Stimulated activated CD8-positive, alpha-beta memory T cell treated with anti-CD3 and anti-CD28 coated beads, Interleukin-7, amount 100 ng/mL, for 48 hours (primary cell): Measurements from ENCODE around the gene SPHK2.
A peak's percentile ranks its signal among the peaks of the same experiment; 100 is the strongest.

ENCODE experiments used
- DNase-seq, 2 donors: peaks; one replicate each; pipeline ENCODE4 v3.0.0-alpha.2; 2020; ENCODE audit warnings: low read depth in 1 of 2; ENCODE audit errors: extremely low read depth in 1 of 2

The SPHK2 gene

GRCh38 chr19:48635966-48636858, 16.9 kb downstream of the SPHK2 start:
- no peak for DNase-seq

- no peak for DNase-seq
Measured at GRCh38 chr19:48636859-48637448, 17.6 kb downstream of the SPHK2 start, which contains the start of gene DBP. Gene DBP (minus strand): TSS chr19:48637379. CDS start chr19:48636994, 385 bp downstream.

- DNase-seq = peak; percentile 97 to 99
Measured at GRCh38 chr19:48637449-48637947, 18.2 kb downstream of the SPHK2 start.

- DNase-seq = peak in 1 of 2 donors; percentile 65
Measured at GRCh38 chr19:48637948-48638830, 18.9 kb downstream of the SPHK2 start.

- no peak for DNase-seq
Measured at GRCh38 chr19:48638831-48639381, 19.6 kb downstream of the SPHK2 start.

GRCh38 chr19:48639483-48640375, 20.4 kb downstream of the SPHK2 start:
- no peak for DNase-seq

GRCh38 chr19:48641850-48642249, 22.5 kb downstream of the SPHK2 start:
- DNase-seq = no peak

- no peak for DNase-seq
Measured at GRCh38 chr19:48642862-48643261, 23.6 kb downstream of the SPHK2 start.

GRCh38 chr19:48644355-48644754, 25.0 kb downstream of the SPHK2 start:
- no peak for DNase-seq

- peak in 1 of 2 donors; percentile 66 for DNase-seq
Measured at GRCh38 chr19:48644839-48645619, 25.7 kb downstream of the SPHK2 start.

GRCh38 chr19:48645620-48646000, 26.3 kb downstream of the SPHK2 start:
- no peak for DNase-seq

- DNase-seq = peak; percentile 80 to 86
Measured at GRCh38 chr19:48646001-48646721, 26.9 kb downstream of the SPHK2 start, which contains the start of gene CA11. Gene CA11 (minus strand): TSS chr19:48646187. CDS start chr19:48645632, 555 bp downstream.

- no peak for DNase-seq
Measured at GRCh38 chr19:48646722-48647216, 27.5 kb downstream of the SPHK2 start.

GRCh38 chr19:48648134-48648533, 28.8 kb downstream of the SPHK2 start:
- no peak for DNase-seq

GRCh38 chr19:48650974-48651682, 31.8 kb downstream of the SPHK2 start:
- no peak for DNase-seq

GRCh38 chr19:48651683-48652048, 32.4 kb downstream of the SPHK2 start:
- no peak for DNase-seq

- DNase-seq = no peak
Measured at GRCh38 chr19:48654299-48655059, 35.2 kb downstream of the SPHK2 start.
